ENCODE results near the gene CCDC61. TPM values are rescaled to one million over a fixed set of nuclear protein-coding genes. Genes with fewer than 3 reads are reported as not detected.
A peak's percentile ranks its signal among the peaks of the same experiment; 100 is the strongest.

Gene CCDC61
- total RNA-seq, 2 experiments from 2014 or later: 4.9 to 6.6 TPM

- DNase-seq (peak; percentile 66 to 89 (median 74)), ATAC-seq (ENCODE audit: poor library complexity) (peak; percentile 99)
- Mint-ChIP-seq H3K4me3 (peak overlapping the region; percentile 80), H3K36me3 (ENCODE audit: low read depth) (peaks cover 22% of the 10 kb centered on the region), H3K4me1 (ENCODE audit: low read depth) (peaks cover 31% of the 10 kb centered on the region), H3K27me3 (no peaks in the 10 kb centered on the region), H3K27ac (peak overlapping the region; percentile 20), H3K9me3 (no peaks in the 10 kb centered on the region)
- peak overlapping the region; percentile 32 for H3K4me3 ChIP-seq (ENCODE audit: low read length)
- no peak for TF ChIP-seq CTCF (IDR thresholded peaks at IDR 0.05)
- peaks cover 31% of the 10 kb centered on the region for H3K4me1 ChIP-seq (ENCODE audit: insufficient read depth, low read length)
- ChIA-PET POLR2A (no interaction called here), CTCF (no interaction called here)
- no peaks in the 10 kb centered on the region for H3K9me3 ChIP-seq (ENCODE audit: control insufficient read depth in 1 of 2, insufficient read depth in 1 of 2, low read length in 2 of 2)
- no peak overlapping the region for H3K27ac ChIP-seq (ENCODE audit: low read depth in 1 of 2, low read length in 2 of 2)
- peaks cover 0 to 2% of the 10 kb centered on the region in 2 experiments for H3K27me3 ChIP-seq (ENCODE audit: control insufficient read depth in 1 of 2, insufficient read depth in 2 of 2, low read length in 2 of 2)
- intact Hi-C loops (cut with DNase I, micrococcal nuclease): no loop called here
- H3K36me3 ChIP-seq (ENCODE audit: insufficient read depth, low read length): peaks cover 4% of the 10 kb centered on the region
These were observed 5.4 kb downstream of the CCDC61 start for GRCh38 chr19:46000491-46001246.

- peaks cover 11% of the 10 kb centered on the region for H3K36me3 ChIP-seq (ENCODE audit: insufficient read depth, low read length)
These were observed 7.5 kb downstream of the CCDC61 start for GRCh38 chr19:46002678-46003275.

GRCh38 chr19:46006411-46006810, 11.1 kb downstream of the CCDC61 start:
- H3K27ac Mint-ChIP-seq: no peak overlapping the region
- H3K4me3 Mint-ChIP-seq: no peak overlapping the region
- no peaks in the 10 kb centered on the region for H3K9me3 Mint-ChIP-seq
- H3K27me3 Mint-ChIP-seq: peaks cover 7% of the 10 kb centered on the region
- Histone ChIP-seq H3K9me3 (ENCODE audit: control insufficient read depth in 1 of 2, insufficient read depth in 1 of 2, low read length in 2 of 2) (no peaks in the 10 kb centered on the region), H3K4me1 (ENCODE audit: insufficient read depth, low read length) (peaks cover 5% of the 10 kb centered on the region), H3K27ac (ENCODE audit: low read depth in 1 of 2, low read length in 2 of 2) (no peak overlapping the region), H3K4me3 (ENCODE audit: low read length) (no peak overlapping the region), H3K27me3 (ENCODE audit: control insufficient read depth in 1 of 2, insufficient read depth in 2 of 2, low read length in 2 of 2) (no peaks in the 10 kb centered on the region), H3K36me3 (ENCODE audit: insufficient read depth, low read length) (peaks cover 11% of the 10 kb centered on the region)
- ATAC-seq (ENCODE audit: poor library complexity) (no peak), DNase-seq (no peak)
- intact Hi-C loops (cut with DNase I, micrococcal nuclease): no loop called here
- CTCF ChIA-PET: no interaction called here
- peaks cover 1% of the 10 kb centered on the region for H3K4me1 Mint-ChIP-seq (ENCODE audit: low read depth)
- H3K36me3 Mint-ChIP-seq (ENCODE audit: low read depth): peaks cover 50% of the 10 kb centered on the region
- POLR2A ChIA-PET: no interaction called here
- no peak for TF ChIP-seq CTCF (IDR thresholded peaks at IDR 0.05)

More at GRCh38 chr19:46002678-46003275, 7.5 kb downstream of the CCDC61 start:
- no peaks in the 10 kb centered on the region for H3K9me3 ChIP-seq (ENCODE audit: control insufficient read depth in 1 of 2, insufficient read depth in 1 of 2, low read length in 2 of 2)
- ATAC-seq (ENCODE audit: poor library complexity): no peak
- no peak for TF ChIP-seq CTCF (IDR thresholded peaks at IDR 0.05)
- no peak overlapping the region for H3K27ac ChIP-seq (ENCODE audit: low read depth in 1 of 2, low read length in 2 of 2)
- peaks cover 0 to 2% of the 10 kb centered on the region in 2 experiments for H3K27me3 ChIP-seq (ENCODE audit: control insufficient read depth in 1 of 2, insufficient read depth in 2 of 2, low read length in 2 of 2)
- CTCF ChIA-PET: interaction anchor here (1.5 kb wide), 1 partner anchor 26 kb away, joined by 3 read pairs; no protein-coding TSS in a partner anchor
- Mint-ChIP-seq H3K4me3 (no peak overlapping the region), H3K27me3 (no peaks in the 10 kb centered on the region), H3K36me3 (ENCODE audit: low read depth) (peaks cover 35% of the 10 kb centered on the region), H3K9me3 (no peaks in the 10 kb centered on the region), H3K4me1 (ENCODE audit: low read depth) (peaks cover 31% of the 10 kb centered on the region), H3K27ac (no peak overlapping the region)
- peaks cover 20% of the 10 kb centered on the region for H3K4me1 ChIP-seq (ENCODE audit: insufficient read depth, low read length)
- no peak overlapping the region for H3K4me3 ChIP-seq (ENCODE audit: low read length)
- intact Hi-C loops (cut with DNase I, micrococcal nuclease): no loop called here
- DNase-seq: no peak
- POLR2A ChIA-PET: no interaction called here
